GM19238 (cell line): Measurements from ENCODE around the gene ARHGEF12.

Experiments
- DNase-seq: peaks from one replicate; pipeline ENCODE4 v3.0.0; 2011; ENCODE audit warnings: low spot score; ENCODE audit not compliant: insufficient read length

The ARHGEF12 gene

DNA sequence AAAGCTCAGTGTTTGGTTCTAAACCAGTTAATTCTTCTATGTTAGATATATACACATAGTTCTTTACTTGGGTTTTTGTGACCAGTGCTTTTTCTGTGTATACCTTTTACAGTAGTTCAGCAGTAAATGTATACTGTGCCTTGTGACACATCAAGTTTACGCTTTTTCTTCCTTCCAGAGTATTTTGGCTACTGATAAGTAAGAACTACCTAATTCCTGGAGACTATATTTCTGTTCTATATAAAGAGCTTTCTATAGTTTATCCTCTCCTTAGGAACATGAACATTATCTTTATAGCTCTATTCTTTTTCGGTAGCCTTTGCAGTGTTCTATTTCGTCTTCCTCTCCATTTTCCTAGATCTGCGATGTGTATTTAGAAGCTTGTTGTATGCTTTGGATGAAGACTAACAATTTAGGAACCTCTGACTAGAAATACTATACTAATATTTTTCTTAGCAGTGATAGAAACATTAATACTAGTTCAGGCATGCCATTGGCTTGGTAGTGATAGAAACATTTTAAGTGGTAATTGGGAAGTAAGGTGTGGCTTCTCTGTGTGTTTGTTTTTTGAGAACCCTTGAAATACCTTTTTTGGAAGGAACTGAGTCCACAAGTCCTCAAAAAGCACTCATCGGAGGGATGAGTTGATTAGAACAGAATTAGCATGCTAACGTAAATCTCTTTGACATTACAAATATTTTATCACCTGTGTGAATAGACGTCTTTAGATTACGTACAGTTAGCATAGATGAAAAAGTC is 74.6 kb downstream of the ARHGEF12 start:
- DNase-seq: no peak

DNA sequence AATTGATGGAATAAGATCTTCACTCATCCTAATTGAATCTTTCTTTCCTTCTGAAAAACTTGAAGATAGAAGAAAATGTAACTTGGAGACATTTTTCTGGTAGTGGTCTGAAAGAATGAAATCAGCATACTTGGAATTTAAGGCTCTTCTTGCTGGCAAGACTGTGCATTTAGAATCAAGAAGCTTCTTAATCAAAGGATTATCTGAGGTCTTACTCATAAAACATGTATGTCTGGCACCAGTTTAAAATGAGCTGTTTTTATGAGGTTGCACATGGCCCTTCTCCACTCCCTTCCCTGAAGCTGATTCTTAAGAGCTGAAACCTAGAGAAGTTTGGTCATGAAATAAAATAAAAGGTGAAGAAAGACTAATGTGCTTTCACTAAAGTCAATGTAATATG is 77.3 kb downstream of the ARHGEF12 start:
- no peak for DNase-seq

DNA sequence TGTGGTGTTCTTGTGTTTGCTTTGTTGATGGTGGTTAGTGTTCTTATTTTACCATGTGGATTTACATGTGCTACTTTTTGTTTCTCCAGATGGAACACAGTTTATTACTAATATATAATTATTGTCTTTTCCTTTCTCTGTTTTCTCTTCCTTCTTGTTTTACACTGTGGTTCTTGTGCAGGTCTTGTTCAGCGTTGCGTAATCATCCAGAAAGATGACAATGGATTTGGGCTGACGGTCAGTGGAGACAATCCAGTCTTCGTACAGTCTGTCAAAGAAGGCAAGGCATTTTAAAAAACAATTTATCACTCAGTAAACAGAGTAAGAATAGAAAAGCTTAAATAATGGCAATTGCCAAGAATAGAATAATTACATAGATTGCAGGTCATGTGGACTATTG is 84.4 kb downstream of the ARHGEF12 start:
- no peak for DNase-seq

DNA sequence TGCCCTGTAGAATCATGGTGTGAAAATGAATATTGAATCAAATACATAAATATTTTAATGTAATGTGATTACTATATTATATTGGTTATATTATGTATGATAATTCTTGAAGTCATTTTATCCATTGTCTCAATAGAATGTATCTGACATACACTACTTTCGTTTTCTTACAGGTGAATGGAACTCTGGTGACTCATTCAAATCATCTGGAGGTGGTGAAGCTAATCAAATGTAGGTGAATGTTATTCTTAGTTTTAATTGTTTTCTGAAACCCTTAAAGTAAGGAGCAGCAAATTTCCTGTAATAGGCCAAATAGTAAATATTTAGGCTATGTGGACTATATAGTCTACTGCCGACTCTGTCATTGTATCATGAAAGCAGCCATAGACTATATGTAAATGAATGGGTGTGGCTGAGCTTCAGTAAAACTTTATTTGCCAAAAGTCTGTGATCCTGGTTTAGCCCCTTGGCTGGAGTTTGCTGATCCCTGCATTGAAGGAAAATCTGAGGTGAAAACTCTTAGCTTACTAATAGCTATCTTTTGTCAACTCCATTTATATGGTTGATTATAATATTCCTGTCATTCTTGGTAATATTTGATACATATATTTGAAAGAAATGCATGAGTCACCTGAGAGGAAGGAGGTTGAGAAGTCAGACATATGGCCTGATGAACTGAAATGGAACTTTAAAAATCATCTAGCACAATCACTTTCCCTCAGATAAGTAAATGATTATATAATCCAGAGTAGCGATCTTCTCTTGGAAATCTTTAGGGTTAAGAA is 88.2 kb downstream of the ARHGEF12 start:
- no peak for DNase-seq

DNA sequence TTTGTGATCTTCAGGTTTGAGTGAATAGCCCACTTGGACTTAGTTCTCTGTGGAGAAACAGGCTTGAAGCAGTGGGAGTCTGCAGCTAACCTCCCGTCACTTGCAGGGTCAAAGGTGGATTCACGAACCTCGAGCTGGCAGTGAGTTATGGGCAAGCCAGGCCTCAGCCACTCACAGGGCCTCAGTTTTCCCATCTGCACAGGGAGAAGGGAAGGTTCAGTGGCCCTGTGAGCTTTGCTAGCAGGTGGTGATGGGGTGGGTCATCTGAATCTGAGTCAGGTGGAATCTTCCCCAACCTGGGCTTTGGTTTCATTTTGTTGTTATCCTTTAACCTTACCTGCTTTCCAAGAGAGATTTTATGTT is 88.7 kb downstream of the ARHGEF12 start:
- DNase-seq: no peak

DNA sequence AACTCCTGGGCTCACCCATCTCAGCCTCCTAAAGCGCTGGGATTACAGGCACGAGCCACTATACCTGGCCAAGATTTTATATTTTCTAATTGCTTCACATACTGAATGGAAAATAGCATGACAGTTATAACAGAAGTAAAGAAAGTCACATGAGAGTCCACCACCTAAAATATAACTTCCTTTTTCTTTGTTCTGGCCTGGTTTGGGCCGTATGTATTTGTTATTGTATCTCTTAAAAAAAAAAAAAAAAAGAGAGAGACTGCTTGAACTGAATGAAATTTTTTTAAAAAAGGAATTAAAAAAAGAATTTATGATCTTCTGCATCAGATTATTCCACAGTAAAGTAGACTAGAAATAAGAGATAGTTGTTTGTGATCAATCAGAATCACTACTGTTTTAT is 89.3 kb downstream of the ARHGEF12 start:
- DNase-seq: no peak

DNA sequence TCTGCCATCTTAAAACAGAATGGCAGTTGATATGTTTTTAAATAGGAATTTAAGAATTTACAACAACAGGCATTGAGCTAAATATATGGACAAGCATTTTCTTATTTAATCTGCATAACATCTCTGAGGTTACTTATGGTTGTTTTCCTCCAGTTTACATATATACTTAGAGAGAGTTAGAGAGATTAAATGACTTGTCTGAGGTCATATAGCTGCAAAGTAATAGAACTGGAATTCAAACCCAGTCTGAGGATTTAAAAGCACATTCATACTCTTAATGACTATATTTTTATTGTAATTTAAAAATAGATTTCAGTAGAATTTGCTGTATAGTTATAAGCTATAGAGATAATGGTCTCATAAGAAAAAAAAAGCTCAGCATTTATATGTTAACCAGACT is 93.9 kb downstream of the ARHGEF12 start:
- DNase-seq: no peak

DNA sequence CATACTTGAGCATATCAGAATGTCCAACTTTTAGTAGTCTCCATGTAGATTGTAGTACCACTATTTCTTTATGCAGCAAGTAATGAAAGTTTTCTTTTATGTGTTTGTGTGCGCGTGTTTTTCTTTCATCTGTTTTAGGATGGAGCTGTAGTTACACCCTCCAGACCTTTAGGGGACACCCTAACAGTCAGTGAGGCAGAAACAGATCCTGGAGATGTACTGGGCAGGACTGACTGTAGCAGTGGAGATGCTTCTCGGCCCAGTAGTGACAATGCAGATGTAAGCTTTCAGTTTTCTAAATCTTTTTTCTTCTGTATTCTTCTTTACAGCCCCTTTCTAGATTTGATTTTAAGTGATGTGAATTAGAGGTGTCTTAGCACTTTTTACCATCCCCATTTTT is 95.4 kb downstream of the ARHGEF12 start:
- no peak for DNase-seq

DNA sequence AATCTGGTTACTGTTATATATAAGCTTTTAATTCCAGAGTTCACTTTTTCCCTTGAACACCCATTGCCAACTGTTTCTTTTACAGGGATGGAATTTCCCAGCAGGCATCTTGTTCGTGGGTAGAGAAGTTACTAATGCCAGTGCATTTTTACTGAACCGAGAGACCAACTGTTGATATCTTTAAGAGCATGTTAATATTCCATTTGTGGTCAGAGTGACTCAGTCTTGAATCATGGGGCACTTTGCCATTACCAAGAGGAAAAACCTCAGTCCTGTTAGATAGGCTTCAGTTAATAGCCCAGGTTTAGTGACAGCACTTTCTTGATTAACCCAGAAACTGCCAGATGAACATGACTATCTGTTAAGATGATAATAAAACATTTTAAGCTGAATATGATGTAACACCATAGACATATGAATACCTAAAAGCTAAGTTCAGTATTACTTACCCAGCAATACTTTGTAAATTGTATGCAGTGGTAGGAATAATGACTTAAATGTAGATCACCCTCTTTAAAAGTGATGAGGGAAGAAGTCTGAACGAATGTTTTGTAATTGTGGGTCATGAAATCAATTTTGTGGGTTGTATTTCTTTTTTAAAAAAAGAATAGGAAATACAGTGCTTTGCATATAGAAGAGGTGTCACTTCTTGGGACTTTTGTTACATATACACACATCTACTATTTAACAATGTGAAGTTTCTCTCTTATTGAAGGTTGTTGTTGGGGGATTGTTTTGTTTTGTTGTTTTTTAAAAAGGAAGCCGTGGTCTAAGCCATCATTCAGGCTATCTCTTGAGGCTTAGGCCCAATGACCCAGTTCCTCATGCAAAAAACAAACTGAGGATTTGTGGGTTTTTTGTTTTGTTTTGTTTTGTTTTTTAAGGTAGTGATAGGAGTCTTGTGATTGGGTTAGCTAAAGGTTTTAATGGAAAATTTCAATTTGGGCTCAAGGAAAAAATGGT is 96.1 kb downstream of the ARHGEF12 start:
- DNase-seq: no peak

DNA sequence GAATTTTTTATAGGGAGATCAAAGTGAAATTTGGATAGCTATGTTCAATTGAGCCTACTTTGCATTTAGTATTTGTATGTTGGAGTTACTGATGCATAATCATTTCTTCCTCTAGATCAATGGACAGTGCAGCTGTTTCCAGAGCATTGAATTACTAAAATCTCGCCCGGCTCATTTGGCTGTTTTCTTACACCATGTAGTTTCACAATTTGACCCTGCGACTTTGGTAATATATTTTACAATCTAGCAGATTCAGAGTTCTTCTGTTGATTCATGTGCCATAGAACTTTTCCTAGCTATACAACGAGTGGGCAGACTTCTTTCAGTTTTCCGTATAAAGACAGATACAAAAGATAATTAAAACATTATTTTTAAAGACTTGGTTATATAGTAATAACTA is 105.4 kb downstream of the ARHGEF12 start:
- DNase-seq: no peak

DNA sequence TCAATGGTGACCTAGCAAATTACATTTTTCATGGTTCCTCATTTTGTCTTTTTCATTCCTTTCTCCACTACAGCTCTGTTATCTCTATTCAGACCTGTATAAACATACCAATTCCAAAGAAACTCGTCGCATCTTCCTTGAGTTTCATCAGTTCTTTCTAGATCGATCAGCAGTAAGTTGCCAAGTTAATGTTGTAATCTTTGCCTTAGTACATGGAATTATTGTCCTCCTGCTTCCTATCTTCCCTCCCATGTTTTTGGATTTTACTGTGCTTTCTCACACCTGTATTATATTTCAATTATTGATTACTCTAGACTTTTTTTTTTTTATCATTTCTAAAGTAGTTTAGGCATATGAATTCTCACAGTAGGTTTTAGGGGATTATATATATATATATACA is 105.8 kb downstream of the ARHGEF12 start:
- DNase-seq: no peak

DNA sequence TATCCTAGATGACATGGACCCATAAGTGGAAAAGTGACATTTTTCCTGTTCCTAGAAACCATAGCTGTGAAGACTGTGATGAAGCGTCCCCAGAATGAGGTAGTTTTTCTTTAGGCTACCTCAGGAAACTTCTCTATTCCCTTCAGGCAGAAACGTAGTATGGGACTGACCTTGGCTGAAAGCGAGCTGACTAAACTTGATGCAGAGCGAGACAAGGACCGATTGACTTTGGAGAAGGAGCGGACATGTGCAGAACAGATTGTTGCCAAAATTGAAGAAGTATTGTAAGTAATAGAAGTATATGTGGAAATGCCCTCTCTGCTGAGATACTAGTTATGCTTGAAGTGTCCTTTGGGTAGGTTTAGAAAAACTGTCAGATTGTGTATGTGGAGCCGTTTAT is 110.6 kb downstream of the ARHGEF12 start:
- no peak for DNase-seq

DNA sequence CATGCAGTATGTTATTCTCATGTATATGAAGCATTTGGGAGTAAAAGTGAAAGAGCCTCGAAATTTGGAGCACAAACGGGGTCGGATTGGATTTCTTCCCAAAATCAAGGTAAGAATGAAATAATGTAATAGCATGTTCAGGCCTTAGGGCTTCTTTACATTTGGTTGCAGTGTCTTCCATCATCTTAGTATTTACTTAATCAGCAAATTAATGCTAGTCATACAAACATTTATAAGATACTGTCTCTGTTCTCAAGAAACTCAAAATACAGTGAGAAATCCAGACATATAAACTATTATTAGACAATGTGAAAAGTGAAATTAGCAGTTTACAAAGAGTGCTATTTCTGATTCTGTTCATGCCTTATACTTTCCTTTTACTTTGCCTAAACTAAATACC is 112.0 kb downstream of the ARHGEF12 start:
- DNase-seq: no peak

DNA sequence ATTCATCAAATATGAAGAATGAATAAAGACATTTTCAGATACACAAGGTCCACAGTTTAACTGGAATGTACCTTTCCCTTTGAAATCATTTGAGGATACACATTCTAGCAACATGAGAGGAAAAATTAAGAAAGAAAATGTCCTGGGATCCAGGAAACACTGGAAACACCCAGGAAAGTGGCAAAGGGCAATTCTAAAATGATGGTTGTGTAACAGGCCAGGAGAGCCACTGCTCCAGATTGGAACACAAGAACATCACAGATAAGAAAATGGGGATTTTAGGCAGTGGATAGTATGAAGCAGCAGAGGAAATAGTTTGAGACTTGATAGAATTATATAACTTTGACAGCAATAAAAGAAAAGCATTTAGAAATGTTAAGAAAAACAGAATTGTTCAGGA is 119.3 kb downstream of the ARHGEF12 start:
- no peak for DNase-seq

DNA sequence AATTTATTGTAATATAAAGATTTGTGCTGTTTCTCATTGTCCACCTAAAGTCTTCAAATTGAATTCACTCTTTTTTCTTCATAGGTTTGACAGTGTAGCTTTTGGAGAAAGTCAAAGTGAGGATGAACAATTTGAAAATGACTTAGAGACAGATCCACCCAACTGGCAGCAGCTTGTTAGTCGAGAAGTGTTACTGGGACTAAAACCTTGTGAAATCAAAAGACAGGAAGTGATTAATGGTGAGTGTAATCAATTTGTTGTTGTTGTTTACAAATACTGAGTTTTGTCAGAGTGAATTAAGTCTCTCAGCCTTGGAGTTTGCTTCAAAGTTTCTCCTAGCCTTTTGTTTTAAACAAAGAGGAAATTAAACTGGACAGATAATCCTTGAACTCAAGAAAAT is 121.8 kb downstream of the ARHGEF12 start:
- DNase-seq: no peak

DNA sequence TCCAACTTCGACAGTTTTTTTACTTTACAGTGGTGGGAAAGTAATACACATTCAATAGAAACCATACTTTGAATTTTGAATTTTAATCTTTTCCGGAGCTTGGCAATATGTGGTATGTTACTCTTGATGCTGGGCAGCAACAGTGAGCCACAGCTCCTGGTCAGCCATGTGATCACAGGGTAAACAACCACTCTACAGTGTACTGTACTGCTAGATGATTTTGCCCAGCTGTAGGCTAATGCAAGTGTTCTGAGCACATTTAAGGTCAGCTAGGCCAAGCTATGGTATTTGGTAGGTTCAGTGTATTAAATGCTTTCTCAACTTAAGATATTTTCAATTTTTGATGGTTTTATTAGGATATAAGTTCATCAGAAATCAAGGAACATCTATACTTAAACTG is 126.6 kb downstream of the ARHGEF12 start:
- DNase-seq: no peak

DNA sequence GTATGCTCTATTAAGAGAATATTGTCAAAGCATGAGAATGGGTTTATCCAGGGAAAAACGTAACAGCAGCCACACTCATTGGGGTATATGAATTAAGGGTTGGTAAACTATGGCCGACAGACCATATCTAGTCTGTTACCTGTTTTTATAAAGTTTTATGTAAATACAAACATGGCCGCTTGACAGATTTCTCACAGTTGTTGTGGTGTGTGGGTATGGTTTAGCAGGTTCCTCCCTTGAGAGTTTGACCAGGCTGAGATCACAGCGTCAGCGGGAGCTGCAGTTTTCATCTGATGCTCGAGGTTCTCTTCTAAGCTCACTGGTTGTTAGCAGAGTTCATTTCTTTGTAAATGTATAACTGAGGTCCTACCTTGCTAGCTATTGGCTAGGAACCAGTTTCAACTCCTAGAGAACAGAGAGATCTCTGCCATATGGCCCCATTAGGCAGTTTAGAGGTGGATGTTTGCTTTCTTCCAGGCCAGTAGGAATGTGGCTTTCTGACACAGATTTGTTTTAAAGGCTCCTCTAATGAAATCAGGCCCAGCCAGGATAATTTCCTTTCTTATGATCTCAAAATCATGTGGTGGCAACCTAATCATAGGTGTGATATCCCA is 129.8 kb downstream of the ARHGEF12 start:
- DNase-seq: no peak

DNA sequence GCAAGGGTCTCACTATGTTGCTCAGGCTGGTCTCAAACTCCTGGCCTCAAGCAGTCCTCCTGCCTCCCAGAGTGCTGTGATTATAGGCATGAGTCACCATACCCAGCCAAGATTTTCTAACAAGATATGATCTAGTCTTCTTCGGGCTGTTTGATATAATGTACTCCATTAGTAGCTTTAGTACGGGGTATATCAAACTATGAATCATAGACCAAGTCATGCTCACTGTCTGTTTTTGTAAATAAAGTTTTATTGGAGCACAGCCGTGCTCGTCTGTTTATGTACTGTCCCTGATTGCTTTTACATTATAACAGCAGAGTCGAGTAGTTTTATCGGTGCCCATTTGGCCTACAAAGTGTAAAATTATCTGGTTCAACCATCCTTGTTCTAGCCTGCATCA is 131.4 kb downstream of the ARHGEF12 start:
- DNase-seq: no peak

DNA sequence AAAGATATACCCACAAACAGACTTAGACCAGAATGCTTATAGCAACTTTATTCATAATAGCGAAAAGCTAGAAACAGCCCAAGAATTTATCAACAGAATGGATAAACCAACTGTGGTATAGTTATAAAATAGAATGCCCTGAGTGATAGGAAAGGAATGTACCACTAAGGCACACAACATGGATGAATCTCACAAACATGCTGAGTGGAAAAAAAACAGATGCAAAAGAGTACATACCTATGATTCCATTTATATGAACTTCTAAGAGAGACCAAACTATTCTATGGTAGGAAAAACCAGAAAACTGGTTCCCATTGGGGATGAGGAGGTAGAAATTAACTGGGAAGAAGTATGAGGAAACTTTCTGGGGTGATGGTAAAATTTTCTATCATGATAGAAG is 134.9 kb downstream of the ARHGEF12 start:
- no peak for DNase-seq

DNA sequence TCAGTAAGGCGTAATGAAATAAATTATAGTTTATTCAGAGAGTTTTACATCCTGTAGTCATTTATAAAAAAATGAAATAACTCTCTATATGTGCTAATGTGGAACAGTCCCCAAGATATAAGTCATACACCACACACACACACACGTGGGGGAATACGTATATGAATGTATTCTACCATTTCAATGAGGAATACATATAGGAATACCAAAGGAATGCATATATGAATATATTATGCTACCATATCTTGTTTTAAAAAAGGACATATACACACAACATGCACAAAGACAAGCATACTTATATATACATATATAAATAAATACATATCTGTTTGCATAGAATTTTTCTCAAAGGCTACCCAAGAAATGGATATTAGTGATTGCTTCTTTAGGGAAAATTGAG is 135.8 kb downstream of the ARHGEF12 start:
- no peak for DNase-seq

DNA sequence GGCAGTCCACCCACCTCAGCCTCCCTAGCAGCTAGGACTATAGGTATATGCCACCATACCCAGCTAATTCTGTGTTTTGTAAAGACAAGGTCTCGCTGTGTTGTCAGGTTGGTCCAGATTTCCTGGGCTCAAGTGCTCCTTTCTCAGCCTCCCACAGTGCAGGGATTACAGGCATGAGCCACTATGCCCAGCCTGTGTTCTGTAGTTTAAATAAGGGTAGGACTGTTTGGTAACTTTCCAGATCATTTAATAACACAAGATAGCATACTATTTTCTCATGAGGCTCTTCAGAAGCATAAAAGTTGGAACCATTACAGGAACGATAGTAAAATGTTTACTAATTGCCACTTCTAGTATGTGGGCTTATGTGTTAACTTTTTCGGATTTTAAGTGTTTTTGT is 137.3 kb downstream of the ARHGEF12 start:
- no peak for DNase-seq

DNA sequence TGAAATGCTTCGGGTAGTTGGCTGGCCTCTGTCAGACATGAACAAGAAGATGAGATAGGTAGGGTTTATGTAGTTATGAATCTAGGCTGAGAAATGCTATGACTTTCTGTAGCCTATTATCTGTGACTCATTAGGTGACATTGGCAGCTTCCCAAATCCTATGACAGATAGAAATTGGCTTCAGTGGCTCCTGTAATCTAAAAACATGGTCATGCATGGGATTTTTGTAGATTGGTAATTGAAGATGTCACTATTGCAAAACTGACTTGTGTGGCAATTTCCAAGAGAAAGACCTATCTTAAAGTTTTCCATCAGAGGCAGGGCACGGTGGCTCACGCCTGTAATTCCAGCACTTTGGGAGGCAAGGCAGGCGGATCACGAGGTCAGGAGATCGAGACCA is 145.9 kb downstream of the ARHGEF12 start:
- no peak for DNase-seq
